G401.6 (cell line): Measurements from ENCODE around the gene MRPS34.
"Not testable (repeated sequence)": the region's sequence is repeated elsewhere in the genome, so short reads cannot be mapped to it uniquely, and the experiment has no call there.

Experiments used
- FAIRE-seq: peaks from 2 replicates; lab custom pipeline; 2012; peaks lifted over from hg19 to GRCh38; lab: Jason Lieb, UNC

Gene MRPS34

DNA sequence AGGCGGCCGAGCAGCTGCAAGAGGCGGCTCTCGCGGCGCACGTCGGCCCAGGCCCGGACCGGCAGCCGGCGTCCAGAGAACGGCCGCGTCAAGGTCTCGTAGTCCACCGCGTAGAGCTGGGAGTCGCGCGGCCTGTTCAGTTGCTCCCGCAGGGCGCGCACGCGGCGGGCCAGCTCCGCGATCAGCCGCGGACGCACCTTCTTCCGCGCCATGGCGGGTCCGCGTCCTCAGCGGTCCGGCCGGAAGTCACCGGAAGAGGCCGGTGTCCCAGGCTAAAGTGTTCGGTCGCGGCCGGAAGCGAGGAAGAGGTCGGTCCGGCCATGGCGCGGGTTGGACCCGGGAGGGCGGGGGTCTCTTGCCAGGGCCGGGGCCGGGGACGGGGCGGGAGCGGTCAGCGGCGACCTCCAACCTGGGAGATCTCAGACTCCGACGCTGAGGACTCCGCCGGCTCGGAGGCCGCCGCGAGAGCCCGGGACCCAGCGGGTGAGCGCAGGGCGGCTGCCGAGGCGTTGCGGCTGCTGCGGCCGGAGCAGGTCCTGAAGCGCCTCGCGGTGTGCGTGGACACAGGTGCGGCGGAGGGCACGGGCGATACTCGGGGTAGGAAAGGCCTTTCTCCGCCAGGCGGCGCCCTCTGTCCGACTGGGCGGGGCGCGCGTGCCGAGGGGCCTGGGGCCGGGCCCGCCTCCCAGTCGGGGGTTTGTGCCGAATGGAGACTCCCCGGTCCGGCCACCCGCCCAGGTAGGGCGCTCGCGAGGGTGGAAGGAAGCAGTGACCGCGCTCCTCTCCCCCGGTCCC, at the start of gene MRPS34:
Gene MRPS34, minus strand, starts transcription at position 227 of the 795 bp plus-strand sequence. Its CDS starts 15 bp downstream, at position 212.
- no peak for FAIRE-seq

DNA sequence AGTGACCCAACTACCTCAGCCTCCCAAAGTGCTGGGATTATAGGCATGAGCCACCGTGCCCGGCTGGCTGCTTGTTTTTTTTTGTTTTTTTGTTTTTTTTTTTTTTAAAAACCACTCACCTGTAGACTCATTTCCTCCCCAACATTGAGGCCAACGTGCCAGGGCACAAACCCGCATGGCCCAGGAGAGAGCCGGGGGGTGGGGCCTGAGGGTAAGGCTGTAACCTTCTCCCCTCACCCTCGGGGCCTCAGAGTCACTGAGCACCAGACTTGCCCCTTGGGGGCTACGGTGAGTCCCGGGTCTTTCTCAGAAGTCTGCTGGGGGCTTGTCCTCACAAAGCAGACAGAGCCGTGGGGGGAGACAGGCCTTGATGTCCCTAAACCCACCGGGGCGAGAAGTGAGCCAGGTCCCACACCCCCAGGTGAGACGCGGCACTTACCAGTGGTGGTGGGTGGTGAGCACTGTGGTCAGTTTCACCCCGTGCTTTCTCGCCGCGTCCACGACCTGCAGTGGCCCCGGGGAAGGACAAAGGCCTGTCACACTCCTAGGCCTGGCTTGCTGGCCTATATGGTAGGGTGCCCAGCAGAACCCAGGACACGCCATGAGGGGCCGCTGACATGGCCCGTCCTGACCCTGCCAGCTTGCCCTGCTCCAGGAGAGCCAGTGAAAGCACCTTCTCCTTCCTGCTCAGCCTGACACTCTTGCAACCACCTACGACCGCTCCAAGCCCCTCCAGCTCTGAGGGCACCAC, 49.1 kb upstream of the MRPS34 start:
- no peak for FAIRE-seq

DNA sequence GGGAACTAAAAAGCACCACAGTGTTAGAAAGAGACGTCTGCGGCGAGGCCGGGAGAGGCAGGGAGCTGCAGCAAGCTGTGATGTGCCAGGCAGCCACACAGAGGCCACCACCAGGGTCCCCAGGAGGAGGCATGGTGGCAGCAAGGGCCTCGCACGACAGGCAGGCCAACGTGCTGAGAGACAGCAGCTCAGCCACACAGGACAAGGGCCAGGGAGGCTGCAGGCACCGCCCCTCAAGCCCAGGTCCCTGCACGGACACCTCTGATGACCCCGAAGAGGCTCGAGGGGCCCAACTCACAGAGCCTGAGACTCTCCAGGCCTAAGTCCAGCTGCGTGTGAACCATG, 48.0 kb upstream of the MRPS34 start:
- no peak for FAIRE-seq

DNA sequence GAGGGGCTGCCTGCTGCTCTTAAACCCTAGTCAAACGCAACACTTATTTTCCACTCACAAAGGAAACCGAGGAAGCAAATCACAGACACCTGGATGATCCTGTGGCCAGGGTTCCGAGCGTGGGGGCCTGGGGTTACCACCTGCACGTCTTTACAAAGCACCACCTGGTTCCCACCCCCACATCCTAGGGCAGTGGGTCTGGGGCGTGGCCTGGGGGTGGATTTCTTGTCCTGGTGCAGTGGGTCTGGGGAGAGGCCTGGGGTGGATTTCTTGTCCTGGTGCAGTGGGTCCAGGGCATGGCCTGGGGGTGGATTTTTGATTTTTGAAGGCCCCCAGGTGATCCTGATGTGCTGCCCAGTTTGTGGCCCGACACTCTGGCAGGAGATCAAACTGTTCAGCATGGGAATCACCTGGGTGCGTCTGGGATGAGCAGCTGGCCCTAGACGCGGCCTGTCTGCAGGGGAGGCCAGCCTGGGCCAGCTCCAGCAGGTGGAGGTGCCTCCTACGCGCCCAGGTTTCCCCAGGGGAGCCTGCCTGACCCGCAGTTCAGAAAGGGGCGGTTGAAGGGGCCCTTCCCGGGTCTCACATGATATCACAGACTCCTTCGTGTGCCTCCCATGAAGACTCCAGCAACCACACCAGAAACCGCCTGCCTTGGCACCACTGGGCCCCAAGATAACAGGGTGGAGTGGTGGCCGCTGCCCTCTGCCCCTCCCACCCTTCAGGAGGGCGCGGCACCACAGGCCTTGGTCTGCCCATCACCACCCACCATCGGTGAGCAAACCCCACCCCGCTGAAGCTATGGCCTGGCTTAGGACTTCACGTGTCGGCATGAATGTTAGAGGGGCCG, 47.4 kb upstream of the MRPS34 start:
- no peak for FAIRE-seq

DNA sequence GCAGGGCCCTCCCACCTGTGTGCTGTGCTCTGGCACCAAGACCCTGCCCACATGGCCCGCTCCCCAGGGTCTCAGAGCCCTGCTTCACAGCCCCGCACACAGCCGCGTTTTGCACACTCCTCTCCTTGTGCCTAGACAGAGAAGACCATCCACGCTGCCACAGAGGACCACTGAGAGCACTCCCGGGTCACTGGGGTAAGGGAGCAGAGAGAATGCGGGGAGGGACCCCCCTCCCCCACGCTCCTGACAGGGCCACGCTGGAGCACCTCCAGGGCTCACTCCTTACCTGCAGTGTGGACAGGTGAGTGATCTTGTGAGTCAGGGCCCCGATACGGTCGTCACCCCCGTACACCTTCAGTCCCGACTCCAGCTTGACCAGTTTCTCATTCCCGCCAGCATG, 46.7 kb upstream of the MRPS34 start:
- FAIRE-seq, result no peak

DNA sequence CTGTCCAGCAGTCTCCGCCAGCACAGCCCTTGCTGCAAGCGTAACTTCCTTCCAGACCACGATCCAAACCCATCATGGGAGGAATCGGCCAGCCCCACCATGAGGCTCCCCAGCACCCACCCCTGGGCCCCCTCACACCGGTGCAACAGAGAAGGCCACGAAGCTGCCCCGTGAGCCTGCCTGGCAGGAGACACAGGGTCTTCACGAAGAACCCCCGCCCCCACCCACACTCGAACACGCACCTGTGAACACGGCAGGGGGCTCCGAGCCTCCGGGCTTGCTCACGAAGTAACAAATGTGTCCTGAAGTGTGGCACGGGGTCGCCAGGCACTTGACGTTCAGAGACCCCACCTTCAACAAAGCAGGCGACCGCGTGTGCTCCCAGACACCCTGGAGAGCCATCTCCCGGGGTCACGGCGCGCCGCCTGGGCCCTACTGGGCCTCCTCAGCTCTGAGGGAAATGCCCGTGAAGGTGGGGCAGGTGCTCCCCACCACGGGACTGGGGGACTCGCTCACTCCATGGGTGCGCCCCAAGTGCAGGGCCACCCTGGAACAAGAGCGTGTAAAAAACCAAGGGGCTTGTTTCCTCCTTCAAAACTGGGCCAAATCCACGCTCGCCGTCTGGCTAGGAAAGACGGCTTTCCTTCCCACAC, 46.1 kb upstream of the MRPS34 start:
- FAIRE-seq, result no peak

DNA sequence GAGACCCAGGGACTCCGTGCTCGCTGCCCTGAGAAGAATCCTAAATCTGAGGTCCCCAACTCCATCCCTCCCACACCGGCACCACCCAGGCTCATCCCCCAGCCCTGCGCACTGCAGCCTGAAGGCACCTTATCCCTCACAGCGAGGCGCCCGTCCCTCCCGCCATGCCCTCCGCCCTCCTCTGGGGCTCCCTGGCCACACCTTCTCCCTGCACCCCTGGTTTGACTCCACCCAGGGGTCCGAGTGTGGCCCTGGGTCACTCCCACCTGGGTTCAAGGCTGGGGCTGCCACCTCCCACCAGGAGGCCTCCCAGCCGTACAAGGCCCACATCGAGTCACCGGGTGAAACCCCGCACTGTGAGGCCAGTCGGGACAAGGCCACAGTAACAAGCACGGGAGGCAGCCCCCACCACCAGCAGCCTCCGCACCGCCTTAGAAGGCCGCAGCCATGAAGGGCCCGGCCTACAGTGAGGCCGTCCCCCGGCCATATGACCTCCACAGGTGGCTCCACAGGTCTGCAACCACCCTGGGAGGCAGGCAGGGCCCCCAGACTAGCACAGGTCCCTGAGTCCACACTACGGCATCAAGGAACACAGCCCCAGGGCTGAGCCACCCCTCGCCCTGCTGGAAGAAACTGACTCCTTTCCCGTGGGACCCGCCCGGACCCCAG, 45.4 kb upstream of the MRPS34 start:
- no peak for FAIRE-seq

DNA sequence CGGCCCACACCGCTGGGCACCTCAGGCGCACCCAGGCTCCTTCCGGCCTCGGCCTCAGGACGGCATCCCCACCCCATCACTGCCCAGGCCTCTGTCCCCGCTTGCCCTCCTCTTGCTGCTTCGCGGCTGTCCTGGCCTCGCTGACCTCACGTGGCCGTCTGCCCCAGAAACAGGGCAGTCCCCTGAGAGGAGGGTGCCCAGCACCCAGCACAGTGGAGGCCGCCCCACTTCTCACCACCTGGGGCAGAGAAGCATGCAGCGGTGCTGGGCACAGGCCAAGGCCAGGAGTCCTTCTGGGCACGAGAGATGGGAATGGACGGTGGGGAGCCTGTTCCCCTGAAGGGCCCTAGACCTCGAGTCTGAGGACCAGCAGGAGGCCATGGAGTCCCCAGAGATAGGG, 44.8 kb upstream of the MRPS34 start:
- FAIRE-seq, result no peak

DNA sequence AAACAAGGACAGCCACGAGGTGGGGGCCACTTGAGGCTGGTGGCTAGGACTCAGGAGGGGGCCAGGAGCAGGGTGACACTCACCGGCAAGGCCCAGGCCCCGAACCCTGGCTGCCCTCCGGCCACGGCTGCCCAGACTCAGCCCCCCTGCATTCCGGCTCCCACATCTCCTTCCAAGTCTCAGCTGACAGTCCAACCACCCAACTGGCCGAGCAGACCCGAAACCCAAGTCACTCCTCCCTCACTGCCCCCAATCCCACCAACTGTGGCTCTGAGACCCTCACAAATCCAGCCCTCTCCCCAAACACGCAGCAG, 44.3 kb upstream of the MRPS34 start:
- FAIRE-seq, result no peak

DNA sequence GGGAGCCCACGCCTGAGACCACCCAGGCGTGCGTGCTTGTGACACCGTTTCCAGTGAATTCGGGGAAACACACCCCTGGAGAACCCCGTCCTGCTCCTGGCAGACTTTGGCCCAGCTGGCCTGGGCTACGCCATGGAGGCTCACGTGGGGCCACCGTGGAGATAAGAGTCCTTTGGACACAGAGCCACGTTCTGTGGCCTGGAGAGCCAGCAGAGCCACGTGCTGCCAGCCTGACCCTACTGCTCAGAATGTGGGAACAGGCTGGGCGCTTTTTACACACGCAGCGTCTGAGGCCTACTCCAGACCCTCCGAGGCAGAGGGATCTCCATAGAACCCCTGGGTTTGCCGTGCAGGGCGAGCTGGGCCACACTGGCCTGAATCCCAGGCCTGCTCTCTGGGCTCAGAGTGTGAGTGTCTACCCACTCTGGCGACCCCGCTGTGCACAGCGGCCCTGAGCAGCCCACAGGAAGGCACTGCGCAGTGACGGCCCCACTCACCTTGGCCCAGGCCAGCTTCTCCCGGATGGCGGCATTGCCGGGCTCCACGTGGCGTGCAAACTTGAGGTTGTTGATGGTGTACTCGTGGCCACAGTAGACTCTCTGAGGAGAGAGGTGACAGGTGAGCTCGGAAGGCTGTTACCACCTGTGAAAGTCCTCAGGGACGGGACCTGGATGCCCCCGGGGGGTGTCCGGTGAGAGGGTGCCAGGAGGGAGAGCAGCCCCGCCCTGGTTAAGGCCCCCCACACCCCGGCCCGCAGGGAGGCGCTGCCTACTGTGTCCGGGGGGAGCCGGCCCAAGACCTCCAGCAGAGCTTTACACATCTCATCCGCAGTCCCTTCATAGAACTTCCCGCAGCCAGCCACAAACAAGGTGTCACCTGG, 43.7 kb upstream of the MRPS34 start:
- no peak for FAIRE-seq

DNA sequence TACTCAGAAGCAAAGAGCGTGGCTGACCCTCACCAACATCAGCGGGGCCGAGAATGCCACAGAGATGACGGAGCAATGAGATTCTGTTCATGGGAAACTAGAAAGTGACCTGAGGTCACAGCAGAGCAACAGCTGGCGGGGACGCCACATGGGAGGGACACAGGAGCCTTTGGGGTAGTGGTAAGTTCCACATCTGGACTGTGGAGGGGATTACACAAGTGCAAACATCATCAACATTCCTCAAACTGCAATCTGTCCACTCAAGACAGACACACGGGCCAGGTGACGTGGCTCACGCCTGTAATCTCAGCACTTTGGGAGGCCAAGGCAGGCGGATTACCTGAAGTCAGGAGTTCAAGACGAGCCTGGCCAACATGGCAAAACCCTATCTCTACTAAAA, 42.5 kb upstream of the MRPS34 start:
- no peak for FAIRE-seq

DNA sequence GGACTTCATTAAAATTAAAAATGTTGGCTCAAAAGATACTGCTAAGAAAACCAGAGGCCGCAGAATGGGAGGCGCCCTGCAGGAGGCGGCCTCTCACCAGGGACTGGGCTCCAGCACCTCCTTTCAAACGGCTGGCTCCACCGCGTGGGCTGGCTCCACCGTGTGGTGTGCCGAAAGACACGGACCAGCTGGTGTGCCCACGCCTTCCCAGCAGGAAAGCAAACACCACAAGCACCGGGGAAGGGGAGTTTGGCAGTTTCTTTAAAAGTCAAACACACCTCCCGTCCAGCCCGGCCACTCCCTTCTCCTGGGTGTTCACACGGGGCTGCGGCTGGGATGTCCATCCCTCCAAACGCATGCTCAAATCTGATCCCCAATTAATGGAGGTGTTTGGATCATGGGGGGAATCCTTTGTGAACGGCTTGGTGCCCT, 39.8 kb upstream of the MRPS34 start:
- no peak for FAIRE-seq

DNA sequence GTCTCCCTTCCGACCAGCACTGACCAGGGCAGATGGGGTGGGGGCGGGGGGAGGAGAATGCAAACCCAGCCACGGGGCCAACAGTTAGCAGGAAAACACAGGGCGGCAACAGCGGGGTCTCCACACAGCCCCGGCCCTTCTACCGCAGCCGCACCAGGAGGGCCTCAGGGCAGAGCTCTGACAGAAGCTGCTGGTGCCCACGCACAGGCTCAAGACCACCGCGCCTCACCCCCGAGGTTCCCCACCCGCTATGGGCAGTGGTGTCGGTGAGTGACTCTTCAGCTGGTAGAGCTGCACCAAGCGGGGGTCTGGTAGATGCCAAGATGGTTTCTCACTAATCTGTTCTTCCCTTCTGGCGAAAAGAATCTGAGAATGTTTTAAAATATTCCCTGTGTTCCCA, 37.6 kb upstream of the MRPS34 start:
- FAIRE-seq, result no peak

DNA sequence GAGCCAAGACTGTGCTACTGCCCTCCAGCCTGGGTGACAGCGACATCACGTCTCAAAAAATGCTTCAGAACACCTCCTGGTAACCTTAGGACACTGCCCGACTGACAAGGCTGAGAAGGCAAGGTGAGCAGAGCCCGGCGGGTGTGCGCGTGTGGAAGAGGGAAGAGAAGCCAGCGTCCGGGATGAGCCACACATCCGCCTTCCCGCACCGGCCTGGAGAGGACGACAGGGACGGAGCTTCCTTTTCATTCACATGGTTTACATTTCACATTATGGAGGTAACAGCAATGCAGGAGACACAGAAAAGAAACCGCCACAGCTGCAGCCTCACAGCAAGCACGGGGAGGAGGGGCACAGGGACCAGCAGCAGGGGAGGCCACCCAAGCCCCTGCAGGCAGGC, 37.2 kb upstream of the MRPS34 start:
- FAIRE-seq, result no peak

DNA sequence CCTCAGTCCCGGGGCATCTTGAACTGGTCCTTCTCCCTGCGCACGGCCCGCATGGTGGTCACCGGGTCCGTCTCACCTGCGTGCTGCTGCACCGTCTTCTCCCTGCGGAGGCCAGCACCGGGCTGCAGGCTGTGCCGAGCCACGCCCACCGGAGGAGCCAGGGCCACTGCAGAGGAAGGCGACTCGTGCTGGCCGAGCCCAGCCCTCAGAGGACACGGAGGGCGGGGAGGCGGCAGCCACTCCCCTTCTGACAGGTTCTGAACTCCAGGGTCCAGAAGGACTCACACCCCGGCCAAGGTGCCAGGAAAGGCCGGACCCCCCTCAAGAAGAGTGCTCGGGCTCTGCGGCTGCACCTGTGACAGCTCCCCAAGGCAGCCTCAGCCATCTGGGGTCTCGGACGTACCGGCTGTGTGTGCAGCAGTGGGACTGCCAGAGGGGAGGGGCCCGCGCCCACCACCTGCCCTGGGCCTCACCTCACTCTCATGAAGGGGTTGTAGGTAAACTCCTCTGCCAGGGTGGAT, 36.4 kb upstream of the MRPS34 start:
- no peak for FAIRE-seq

DNA sequence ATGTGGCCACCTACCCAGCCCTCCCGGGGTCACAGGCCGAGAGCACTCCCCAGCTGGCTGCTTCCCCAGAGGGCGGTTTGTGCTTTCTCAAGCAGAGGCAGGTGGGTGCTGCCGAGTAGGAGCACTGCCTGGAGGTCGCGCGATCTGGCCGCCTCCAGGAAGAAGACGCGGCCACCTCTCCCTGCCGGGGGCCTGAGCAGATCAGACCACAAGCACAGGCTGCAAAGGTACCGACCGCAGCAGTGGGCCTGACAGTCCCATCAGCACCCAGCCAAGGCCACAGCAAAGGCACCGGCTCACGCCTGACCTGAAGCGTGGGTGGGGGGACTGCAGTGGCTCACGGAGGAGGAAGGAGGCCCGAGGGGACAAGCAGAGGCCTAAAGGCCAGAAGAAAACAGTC, 35.8 kb upstream of the MRPS34 start:
- no peak for FAIRE-seq

DNA sequence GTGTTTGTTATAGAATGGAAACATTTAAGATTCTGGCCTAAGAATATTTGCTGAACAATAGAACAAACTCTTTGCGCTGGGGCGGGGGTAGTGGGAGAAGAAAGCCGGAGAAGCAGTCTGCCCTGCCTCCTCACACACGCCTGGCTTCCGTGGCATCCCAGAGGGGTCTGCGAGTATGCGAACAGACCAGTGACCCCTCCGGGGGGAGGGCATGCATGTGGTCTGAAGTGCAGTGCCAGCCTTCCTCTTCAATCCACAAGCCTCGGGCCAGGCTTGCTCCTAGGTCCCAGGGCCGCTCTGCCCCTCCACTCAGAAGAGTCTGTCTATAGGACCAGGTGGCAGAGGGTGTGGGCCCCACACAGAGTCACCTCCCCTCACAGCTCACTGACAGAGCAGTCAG, 34.7 kb upstream of the MRPS34 start:
- FAIRE-seq, result no peak

DNA sequence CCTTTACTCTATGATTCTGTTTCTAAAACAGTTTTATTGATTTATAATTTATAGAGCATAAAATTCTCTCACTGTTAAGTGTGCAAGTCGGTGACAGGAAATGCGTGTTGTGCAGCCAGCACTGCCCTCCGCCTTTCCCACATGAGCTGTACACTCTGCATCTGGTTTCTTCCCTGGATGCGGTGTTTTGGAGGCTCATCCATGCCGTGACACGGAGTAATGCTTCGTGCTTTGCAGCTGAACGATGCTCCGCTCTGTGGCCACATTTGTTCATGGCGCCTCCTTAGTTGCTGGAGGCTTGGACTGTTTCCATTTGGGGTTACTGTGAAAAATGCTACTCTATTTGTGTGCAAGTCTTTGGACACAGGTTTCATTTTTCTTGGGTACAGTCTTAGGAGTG, 27.8 kb upstream of the MRPS34 start:
- no peak for FAIRE-seq

DNA sequence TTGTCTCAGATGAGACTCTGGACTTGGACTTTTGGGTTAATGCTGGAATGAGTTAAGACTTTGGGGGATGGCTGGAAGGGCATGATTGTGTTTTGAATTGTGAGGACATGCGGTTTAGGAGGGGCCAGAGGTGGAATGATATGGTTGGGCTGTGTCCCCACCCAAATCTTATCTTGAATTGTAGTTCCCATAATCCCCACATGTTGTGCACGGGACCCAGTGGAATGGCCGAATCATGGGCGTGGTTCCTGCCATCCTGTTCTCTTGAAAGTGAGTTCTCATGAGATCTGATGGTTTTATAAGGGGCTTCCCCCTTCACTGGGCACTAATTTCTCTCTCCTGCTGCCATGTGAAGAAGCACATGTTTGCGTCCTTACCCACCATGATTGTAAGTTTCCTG, 26.3 kb upstream of the MRPS34 start:
- not testable (repeated sequence) for FAIRE-seq

DNA sequence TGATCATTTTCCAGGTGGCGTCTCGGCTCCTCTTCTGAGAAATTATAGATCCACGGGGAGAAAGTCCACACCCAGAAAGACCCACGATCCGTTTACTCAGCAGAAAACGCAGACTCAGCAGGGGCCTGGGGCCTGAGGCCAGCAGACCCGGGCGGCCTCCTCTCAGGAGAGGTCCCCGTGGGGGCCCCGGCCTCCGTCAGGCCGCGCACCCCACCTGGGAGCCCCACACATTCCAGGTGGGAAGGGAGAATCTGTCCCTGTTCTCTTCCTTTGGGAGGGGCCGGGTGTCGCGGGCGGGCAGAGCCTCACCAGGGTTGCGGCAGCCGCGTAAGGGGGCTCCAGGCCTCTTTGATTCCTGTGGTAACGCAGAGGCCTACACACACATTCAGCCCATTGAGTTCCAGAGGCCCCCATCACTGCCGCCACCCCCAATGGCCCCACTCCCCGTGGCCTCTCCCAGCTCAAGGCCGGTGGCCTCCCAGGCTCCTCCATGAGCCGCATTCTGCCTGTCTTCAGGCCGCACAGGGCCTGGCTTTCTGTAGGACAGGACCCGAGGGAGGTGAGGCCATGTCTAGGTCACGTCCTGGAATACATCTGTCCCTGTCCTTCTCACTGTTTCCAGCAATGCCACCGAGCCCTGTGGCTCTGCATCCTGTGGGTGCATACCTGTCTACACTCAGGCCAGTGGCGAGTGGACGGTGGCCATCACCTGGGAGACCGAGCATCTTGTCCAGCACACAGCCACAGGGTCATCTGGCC, 22.2 kb upstream of the MRPS34 start:
- FAIRE-seq, result no peak
